Suppressor macrophage treated with lipopolysaccharide for 4 hours (primary cell): ENCODE data around the gene CERKL.

Experiments used
- DNase-seq: peaks from one replicate; pipeline ENCODE4 v3.0.0-alpha.2; 2020

Gene CERKL

DNA sequence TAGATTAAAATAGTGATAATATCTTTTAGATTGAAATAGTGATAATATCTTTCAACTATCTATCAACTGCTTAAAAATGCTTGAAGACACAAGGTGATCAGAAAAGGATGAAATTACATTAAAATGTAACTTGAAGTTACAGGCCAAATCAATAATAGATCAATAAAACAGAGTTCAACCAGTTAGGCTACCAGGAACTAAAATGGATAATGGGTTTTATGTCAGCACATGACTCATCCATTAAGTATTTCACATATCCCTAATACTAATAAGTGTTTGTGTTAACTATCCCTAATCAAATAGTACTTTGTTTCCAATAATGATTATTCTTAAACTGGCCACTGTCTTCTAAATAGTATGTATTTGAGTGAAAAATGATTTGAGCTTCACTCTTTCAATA, 33.7 kb downstream of the CERKL start:
- DNase-seq = no peak

DNA sequence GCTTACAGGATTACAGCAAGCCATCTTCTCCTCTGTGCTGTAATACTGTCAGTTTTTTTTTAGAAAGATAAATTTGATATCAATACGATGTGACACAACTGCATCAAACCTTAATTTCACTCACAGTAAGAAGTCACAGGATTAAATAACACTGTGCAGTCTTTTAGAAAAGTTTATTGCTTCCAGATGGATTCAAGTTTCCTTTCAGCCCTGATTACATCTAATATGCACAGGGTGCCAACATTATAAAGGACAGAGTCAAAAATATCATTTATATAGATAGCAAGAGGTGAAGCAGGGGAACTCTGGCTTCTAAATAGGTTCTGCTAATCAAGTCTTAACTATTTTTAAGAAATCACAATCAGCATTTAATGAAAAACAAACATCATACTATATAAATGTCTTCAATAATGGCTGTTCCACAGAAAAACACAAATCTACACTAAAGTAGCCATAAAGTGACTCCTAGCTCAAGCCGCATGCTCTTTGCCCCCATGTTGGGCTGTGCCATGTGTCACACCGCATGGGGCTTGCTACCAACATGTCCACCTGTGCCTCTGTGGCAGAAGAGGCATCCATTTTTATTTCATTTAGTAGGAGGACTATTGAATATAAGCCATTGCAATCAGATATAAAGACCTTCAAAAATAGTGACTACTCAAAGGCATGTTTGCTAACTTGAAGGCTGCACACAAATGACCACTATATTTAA, 35.0 kb downstream of the CERKL start:
- no peak for DNase-seq

DNA sequence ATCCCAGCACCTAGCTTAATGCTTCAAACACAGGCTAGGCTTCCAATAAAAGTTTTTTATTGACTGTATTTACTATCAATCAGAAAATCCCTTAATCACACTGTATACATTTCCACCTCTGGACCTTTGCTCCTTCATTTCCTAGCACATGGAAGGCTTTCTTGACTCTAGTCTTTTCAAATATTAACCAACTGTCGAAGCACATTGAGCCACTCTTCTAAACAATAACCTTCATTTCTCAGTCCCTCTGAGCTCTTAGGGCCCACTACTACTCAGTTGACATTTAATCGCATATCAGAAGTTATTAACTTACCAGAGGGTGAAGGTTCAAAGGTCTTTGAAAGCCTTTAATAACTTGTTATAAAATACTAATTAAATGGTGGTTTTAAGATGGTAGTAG, 37.4 kb downstream of the CERKL start:
- DNase-seq = no peak

DNA sequence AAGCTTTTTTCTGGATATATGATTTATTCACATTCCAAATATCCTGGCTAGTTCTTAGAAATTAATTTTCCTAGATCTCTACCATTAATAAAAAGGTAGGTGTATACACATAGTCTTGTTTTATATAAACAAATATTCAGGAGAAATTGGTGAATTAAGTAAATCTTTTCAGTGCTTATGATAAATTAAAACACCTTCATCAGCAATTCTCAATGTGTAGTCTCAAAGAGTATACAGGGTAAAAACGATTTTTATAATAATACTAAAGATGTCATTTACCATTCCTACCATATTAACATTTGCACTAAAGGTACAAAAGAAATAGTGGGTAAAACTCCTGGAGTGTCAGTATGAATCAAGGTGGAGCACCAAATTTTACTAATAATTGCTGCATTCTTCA, 40.2 kb downstream of the CERKL start:
- no peak for DNase-seq

DNA sequence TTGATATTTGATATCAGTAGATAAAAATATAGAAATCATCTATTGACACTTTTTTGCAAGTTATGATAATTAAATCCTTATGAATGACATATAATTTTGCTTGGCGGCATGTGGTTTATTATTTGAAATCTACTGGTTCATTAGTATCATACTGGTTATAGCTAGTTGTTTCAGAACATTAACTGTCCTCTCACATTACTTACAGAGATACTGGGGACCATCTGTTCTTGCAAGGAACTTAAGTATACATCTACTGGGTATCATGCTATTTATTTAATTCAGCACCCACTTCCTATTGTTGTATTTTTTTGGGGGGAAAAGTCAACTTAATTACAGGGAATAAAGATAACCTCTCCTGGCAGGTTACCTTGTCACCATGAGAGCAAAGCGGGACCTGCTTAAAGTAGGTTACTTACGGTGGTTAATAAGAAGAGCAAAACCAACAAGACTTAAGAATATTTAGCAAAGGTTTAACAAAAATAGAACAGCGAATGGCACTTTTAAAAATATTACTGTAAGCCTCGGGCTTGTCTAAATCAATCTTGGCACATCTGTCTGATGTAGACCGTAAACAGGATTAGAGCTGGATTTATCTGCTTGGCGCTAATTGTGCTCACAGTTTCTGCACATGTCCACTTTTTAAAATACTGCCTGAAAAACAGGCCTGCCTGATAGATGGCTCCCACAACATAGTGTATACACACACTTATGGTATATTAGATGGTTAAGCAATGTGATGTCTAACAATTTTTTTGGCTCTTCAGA, 41.8 kb downstream of the CERKL start:
- DNase-seq = no peak

DNA sequence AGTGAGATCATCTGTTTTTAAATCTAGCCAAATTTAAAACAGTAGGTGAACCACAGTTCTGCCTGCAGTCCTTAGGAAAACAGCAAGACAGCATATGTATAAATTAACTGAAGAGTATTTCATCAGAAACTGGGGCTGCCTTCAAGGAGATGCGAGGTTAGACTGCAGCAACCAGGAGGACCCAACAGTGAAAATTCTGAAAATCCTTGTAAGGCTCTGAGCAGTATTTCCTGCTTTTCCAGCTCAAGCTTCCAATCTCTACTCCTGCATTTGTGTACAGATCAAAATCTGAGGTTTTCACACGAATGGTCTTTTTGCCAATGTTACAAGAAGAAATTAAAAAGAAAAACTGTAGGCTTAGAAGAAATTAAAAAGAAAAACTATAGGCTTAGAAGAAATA, 43.7 kb downstream of the CERKL start:
- DNase-seq = no peak

DNA sequence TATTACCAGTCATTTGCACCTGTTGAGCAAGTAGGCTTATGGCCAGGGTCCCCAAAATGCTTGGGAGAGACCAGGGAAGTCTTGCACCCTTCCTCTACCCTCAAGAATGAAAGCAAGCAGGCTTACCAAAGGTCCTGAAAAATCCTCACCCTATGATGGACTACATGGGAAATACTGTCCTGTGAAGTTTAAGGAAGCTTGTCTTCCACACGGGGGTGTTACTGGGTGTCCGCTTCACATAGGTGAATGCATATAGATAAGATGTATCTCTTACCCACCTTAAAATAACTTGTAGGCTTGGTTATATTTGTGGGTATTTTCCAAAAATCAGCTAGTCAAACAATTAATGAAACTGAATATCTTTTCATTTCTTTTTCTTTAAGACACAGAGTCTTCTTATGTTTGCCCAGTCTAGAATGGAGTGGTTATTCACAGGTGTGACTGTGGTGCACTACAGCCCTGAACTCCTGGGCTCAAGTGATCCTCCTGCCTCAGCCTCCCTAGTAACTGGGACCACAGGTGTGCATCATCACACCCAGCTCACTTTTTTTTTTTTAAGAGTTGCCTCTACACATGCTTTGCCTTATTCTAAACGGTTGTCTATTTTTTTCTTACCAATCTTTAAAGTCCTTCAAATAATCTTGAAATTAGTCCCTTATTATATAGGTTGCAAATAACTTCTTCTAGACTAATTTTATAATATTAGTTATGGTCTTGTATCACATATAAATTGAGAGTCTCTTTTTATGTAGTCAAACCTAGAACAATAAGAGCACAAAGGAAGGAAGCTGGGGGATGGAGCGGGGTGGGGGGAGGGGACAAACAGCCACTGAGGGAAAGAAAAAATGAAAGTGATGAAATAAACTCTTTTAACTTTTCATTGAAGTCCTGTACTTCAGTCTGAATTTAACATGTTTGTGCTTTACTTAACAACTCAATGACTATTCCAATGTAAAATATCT, 49.0 kb downstream of the CERKL start:
- DNase-seq = no peak

DNA sequence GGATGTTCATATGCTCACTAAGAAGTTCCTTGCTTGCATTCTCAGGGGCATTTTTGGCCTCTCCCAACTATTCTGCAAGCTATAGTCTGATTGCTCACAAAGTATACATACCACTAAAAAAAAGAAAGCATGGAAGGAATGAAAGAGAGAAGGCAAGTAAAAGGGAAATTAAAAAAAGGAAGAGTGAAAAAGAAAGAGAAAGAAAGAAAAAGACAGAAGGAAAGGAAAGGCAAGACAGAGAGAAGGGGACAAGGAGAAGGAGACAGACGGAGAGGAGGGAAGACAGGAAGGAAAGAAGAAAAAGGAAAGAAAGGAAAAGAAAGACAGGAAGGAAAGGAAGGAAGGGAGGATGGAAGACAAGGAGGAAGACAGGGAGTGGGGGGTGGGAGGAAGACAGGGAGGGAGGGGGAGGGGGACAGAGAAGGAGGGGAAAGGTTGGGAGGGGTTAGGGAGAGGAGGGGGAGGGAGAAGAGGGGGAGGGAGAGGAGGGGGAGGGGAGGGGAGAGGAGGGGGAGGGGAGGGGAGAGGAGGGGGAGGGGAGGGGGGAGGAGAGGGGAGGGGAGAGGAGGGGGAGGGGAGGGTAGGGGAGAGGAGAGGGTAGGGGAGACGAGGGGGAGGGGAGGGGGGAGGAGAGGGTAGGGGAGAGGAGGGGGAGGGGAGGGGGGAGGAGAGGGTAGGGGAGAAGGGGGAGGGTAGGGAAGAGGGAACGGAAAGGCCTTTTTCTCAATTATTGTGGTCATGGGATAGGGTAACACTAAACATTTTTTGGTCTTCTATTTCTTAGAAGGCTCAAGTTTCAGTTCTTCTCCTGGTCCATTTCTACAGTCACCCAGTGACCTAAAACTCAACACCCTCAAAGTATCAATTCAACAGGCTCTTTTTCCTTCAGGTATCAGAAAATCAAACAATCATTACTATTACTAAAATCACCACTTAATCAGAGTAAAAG, 50.7 kb downstream of the CERKL start:
- DNase-seq = no peak

DNA sequence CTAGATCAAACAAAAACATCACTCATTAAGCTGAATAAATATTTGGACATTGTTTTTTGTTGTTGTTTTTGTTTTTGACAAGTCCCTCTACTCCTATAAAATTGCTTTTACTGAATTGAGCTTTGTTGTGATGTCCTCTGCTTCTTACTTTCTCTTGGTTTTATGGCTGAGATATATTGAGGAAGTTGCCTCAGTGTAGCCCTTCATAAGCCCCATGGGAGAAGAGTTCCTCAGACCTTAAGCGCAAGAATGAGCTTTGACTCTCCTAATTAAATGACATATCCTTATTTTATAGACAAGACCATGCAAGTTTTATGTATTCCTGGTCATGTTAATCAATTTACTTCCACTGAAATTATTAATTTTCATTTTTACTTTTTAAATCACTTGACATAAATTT, 54.9 kb downstream of the CERKL start:
- no peak for DNase-seq

DNA sequence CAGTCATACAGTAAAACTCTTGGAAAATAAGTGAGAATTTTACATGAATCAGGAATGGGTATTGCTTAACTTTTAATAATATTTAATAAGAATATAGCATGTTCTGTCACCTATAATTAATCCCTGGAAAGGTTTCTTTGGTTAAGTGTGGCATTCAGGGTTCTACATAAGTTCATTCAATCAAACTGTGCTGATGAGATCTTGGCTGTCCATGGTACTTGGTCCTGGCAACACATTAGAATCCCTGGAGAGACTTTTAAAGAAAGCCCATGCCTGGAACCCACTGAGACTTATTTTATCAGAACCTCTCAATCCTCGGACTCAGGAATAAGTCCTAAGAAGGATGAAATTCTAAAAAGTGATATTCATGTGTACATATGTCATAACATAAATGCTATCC, 60.3 kb downstream of the CERKL start:
- DNase-seq = no peak

DNA sequence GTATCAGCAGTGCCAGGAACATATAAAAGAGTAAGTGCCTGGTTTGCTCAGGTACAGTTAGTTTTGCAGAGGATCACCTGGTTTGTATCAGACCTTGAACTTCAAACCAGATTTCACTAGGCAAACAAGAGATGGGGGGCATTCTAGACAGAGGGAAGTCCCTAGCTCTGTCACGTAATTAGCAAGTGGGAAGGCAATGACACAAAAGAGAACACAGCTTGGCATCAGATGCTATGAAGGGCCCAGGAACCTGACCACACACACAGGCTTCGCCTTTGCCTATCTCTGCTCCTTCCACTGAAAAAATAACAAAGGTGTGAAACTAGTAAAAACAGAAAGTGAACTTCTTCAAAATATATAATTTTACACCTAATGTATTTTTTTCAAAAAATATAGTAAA, 62.6 kb downstream of the CERKL start:
- no peak for DNase-seq

DNA sequence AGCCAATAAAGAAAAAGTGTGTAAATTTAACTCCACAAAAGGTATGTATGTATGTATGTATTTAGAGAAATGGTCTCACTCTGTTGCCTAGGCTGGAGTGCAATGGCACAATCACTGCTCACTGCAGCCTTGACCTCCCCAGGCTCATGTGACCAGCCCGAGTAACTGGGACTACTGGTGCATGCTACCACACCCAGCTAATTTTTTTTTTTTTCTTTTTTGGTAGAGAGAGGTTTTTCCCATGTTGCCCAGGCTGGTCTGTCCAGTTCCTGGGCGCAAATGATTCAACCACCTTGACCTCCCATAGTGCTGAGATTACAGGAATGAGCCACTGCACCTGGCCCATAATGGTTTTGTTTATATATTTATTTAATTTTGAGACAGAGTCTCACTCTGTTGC, 67.1 kb downstream of the CERKL start:
- DNase-seq = no peak

DNA sequence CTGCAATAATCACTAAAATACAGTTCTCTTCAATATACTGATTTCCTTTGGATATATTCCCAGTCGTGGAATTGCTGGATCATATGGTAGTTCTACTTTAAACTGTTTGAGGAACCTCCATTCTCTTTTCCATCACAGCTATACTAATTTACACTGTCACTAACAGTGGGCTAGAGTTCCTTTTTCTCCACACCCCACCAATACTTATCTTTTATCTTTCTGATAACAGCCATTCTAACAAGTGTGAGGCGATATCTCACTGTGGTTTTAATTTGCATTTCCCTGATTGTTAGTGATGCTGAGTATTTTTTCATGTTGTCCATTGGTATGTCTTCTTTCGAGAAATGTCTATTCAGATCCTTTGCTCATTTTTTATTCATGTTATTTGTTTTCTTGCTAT, 68.4 kb downstream of the CERKL start:
- no peak for DNase-seq

DNA sequence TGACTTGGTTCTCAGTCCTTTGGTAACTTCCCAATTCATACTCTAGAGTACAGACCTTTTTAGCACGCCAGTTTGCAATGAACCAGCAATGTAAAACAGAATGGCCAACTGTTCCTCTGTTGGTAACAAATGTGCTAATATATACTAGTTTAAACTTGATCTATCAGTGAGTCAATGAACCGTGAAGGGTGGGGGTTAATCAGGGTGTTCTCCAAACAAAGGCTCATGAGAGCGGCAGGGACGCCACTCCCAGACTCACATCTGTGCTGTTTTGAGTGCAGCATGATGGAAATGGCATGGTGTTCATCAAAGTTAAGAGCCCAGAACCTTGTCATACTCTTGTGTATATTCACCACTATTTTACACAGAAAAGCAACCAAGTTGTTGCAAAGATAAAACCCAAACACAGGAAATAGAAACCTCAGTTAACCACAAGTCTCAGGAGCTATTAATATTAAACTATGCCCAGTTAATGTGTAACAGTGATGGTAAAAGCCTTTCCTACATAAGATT, 70.3 kb downstream of the CERKL start:
- DNase-seq = no peak

DNA sequence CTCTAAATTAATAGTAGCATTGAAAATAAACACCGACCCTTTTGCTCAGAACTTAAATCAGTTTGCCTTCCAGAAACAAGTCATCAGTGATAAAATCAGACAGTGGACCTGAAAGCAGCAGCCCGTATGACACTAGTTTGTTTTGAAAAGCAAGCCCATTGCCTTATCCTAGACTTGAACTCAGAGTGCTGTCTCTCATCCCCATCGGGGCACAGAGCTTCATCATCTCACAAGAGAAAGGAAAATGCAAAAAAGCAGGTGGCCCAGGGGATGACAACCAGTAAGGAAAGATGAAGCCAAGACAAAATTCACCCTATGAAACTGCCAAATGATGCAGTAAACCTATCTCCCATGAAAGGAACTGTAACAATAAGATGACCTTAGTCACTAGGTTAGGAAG, 71.2 kb downstream of the CERKL start:
- no peak for DNase-seq

DNA sequence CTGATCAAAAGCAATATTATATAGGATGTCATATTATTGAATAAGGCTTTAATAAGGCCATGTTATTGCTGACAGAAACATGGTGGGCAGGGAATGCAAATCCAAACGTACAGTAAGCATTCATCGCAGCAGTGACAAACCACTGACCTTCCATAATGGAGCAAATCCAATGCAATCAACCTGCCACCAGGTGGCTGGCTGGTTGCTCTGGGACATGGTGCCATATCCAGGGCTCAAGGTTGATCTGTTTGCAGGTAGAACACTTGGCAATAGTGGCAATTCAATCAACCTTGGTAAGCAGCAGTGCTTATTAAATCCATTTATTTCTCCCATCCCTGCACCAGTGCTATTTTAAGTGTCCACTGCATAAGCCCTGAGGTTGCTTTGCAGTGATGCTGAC, 75.4 kb downstream of the CERKL start:
- no peak for DNase-seq

DNA sequence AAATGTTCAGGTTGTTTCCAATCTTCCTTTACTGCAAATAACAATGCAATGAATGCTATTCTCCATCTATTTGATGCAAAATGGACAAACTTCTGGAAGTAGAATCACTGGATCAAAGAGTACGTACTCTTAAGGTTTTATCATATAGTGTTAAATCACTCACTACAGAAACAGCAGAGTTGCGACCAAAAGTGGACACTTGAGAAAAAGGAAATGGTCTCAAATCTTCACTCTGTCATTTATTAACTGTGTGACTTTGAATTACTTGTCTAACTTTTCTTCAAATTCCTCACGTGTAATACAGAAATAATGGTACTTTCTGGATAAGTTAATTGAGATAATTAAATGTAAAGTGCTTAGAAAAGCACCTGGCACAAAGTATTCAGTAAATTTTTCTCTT, 78.1 kb downstream of the CERKL start:
- DNase-seq = no peak

DNA sequence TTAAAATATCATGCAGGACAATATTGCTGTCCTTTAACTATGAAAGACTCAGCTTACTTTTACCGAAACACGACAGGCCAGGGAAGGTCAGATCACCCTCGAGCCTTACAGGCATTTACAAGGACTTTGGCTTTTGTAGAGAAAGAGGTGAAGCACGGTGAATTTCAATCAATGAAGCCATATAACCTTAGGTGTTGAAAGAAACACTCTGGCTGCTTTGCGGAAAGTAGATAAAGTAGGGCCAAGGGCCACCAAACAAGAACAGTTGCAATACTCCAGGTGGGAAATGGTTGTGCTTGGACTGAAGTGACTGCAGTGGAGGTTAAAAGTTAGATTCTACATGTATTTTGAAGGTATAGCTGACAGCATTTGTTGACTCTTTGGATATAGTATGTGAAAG, 80.5 kb downstream of the CERKL start:
- no peak for DNase-seq

DNA sequence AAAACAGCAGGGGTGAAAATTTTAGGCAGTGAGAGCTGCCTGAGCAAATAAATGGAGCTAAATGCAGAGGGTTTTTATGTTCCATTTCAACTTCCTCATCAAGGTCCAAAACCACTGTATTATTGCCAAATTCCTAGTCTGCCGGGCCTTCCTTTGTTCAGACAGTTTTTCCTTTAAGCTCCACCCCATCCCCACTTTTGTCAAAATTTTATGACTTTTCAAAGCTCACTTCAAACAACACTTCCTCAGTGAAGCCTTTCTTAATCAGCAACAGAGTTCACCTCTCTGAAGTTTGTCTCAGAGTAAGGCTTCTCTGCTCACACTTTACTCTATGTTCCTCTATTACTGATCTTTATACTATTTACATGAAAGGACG, 81.3 kb downstream of the CERKL start:
- peak; percentile 8 for DNase-seq

DNA sequence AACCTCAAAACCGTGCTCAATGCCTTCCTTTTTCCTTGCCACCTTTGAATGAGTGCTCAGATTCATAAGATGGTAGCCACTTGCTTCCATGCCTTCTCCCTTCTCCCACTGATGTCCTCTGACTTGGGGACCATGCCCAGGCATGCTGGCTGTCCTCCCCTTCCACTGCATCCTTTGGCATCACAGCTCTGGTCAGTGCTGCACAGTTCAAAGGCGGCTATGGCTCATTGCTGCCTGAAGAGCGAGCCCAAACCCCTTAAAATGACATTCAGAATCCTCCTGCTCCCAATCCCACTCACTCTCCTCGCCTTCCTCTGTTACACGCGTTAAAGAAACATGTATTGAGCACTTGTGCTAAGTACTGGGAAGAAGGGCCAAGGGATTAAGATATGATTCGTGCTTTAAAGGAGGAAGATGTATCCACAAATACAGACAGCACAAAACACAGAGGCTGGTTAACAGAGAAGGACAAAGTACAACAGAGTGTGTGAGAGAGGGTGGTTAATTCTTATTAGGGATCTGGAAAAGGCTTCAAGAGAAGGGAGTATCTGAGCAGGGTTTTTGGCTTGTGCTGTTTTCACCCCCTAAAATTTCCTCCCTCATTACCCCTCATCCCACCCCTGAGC, 81.8 kb downstream of the CERKL start:
- no peak for DNase-seq

DNA sequence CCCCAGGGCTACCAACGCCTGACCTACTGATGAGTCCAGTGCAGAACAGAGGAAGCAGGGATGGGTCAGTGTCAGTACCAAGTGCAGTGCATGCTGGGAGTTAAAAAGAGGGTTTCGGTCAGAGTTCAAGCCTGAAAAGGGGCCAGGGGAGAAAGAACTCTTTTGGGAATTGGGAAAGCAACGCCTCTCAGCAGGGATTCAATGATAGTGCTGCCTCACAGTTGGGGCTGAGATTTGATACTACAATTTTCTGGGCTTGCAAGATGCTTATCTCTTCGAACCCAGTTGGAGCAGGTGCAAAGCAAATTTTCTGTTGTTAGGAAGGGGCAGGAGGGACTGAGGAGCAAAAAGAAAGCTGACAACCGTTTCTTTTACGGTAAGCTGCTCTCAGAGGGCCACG, 82.6 kb downstream of the CERKL start:
- no peak for DNase-seq
